GM18505 (cell line): Measurements from ENCODE around the gene CAMKMT.

ENCODE experiments used
- ATAC-seq: cut with Tn5 transposase; IDR thresholded peaks from one replicate; pipeline ENCODE4 v1.9.1; 2021; ENCODE audit not compliant: unreplicated experiment
- POLR2A ChIP-seq: IDR thresholded peaks from 4 replicates; pipeline ENCODE4 v1.6.1; 2011; ENCODE audit warnings: borderline replicate concordance; ENCODE audit not compliant: insufficient read depth, insufficient read length; ENCODE audit errors: extremely low read depth

The CAMKMT gene

GRCh38 chr2:44361330-44362206, at the start of gene CAMKMT, which contains the start of gene PREPL:
TSS of gene CAMKMT (plus strand) at chr2:44361947.
TSS of gene PREPL (minus strand) at chr2:44361494. CDS start at chr2:44346342, 15,152 bp downstream.
- peak; percentile 96 for TF ChIP-seq POLR2A
- ATAC-seq, result peak; percentile 76

GRCh38 chr2:44314362-44314761, 47.4 kb upstream of the CAMKMT start:
- TF ChIP-seq POLR2A, result no peak
- ATAC-seq, result no peak

GRCh38 chr2:44315945-44316344, 45.8 kb upstream of the CAMKMT start:
- TF ChIP-seq POLR2A, result no peak
- no peak for ATAC-seq

- no peak for ATAC-seq
- no peak for TF ChIP-seq POLR2A
Observed at GRCh38 chr2:44320832-44321231, 40.9 kb upstream of the CAMKMT start.

- TF ChIP-seq POLR2A, result no peak
Observed at GRCh38 chr2:44321360-44321759, 40.4 kb upstream of the CAMKMT start.

GRCh38 chr2:44324971-44325426, 36.7 kb upstream of the CAMKMT start:
- ATAC-seq, result no peak
- TF ChIP-seq POLR2A, result no peak

More at GRCh38 chr2:44321360-44321759, 40.4 kb upstream of the CAMKMT start:
- ATAC-seq, result no peak

- TF ChIP-seq POLR2A, result no peak
- ATAC-seq, result no peak
Observed at GRCh38 chr2:44325897-44326296, 35.9 kb upstream of the CAMKMT start.

- no peak for ATAC-seq
- no peak for TF ChIP-seq POLR2A
Observed at GRCh38 chr2:44326548-44327264, 35.0 kb upstream of the CAMKMT start.

- no peak for TF ChIP-seq POLR2A
- ATAC-seq, result no peak
Observed at GRCh38 chr2:44328750-44329149, 33.0 kb upstream of the CAMKMT start.

- TF ChIP-seq POLR2A, result no peak
- no peak for ATAC-seq
Observed at GRCh38 chr2:44329343-44329742, 32.4 kb upstream of the CAMKMT start.

- TF ChIP-seq POLR2A, result no peak
- no peak for ATAC-seq
Observed at GRCh38 chr2:44330801-44331200, 30.9 kb upstream of the CAMKMT start.

GRCh38 chr2:44333994-44334393, 27.8 kb upstream of the CAMKMT start:
- TF ChIP-seq POLR2A, result no peak
- no peak for ATAC-seq

- TF ChIP-seq POLR2A, result no peak
- no peak for ATAC-seq
Observed at GRCh38 chr2:44335806-44336538, 25.8 kb upstream of the CAMKMT start.
